Calu3 (cell line): ENCODE results near the gene AOAH. TPM values are rescaled to one million over a fixed set of nuclear protein-coding genes. Genes with fewer than 3 reads are reported as not detected.

ENCODE experiments used
- BruUV-seq: library from RNA; stranded (reverse); fragments of 400-500 nt; replicated peaks from 2 replicates; lab custom pipeline; 2021; lab: Mats Ljungman, UMichigan
- CTCF ChIA-PET: fragments of 300-600 bp; sonication (Branson Sonifier 250); formaldehyde crosslinking; loops from one replicate; lab custom pipeline; 2022; ENCODE audit warnings: antibody characterized with exemption; lab: Charles Lee
- DNase-seq: peaks from one replicate; pipeline ENCODE4 v3.0.0; 2022
- H3K27ac Mint-ChIP-seq: one replicate; pipeline ENCODE4 v1.8.0; 2022; ENCODE audit warnings: mixed read lengths; ENCODE audit not compliant: unreplicated experiment
- H3K27me3 Mint-ChIP-seq: one replicate; pipeline ENCODE4 v1.8.0; 2022; ENCODE audit warnings: mixed read lengths; ENCODE audit not compliant: unreplicated experiment
- H3K36me3 Mint-ChIP-seq: one replicate; pipeline ENCODE4 v1.8.0; 2022; ENCODE audit warnings: mild to moderate bottlenecking, moderate library complexity, mixed read lengths; ENCODE audit not compliant: insufficient read depth, unreplicated experiment
- H3K4me1 Mint-ChIP-seq: one replicate; pipeline ENCODE4 v1.8.0; 2022; ENCODE audit warnings: mild to moderate bottlenecking, low read depth, mixed read lengths; ENCODE audit not compliant: unreplicated experiment
- H3K4me3 Mint-ChIP-seq: one replicate; pipeline ENCODE4 v1.8.0; 2022; ENCODE audit warnings: mild to moderate bottlenecking, low read depth, moderate library complexity, mixed read lengths; ENCODE audit not compliant: unreplicated experiment
- H3K9me3 Mint-ChIP-seq: one replicate; pipeline ENCODE4 v1.8.0; 2022; ENCODE audit warnings: low read depth, mixed read lengths; ENCODE audit not compliant: unreplicated experiment
- intact Hi-C: fragments of 100-400 bp; cut with micrococcal nuclease; formaldehyde crosslinking; loops from one replicate; pipeline ENCODE4 v1.10.0; 2022; ENCODE audit not compliant: unreplicated experiment
- total RNA-seq: library from RNA; stranded (reverse); gene quantifications from 2 replicates; pipeline ENCODE4 v1.2.3, GENCODE V29; 2022
- TF ChIP-seq, protein P1 (sequence below): fragments of 200-600 bp; IDR thresholded peaks from one replicate; pipeline ENCODE4 v1.8.0; 2022; ENCODE audit warnings: antibody characterized with exemption; ENCODE audit not compliant: unreplicated experiment

AOAH gene
- total RNA-seq, 1 experiment from 2014 or later, result not detected

DNA sequence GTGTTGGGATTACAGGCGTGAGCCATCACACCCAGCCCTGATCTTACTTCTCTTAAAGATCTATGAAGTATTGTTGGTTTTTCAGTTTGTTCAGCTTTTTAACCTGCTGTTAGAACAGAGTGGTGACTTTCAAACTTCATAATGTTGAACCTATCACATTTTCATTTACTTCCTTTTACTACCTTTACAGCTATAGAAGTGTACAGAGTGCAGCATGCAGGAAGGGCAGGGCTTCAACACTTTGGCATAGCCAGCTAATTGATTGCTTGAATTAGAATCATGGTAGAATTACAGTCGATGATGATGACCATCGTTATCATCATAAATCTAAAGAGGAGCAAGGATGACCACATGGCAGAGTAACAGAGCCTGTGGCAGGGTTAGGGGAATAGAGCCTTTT, 55.5 kb downstream of the AOAH start:
- Mint-ChIP-seq H3K27me3 (no peaks in the 10 kb centered on the region), H3K27ac (no peak overlapping the region), H3K36me3 (no peaks in the 10 kb centered on the region), H3K9me3 (no peaks in the 10 kb centered on the region), H3K4me1 (peaks cover 26% of the 10 kb centered on the region), H3K4me3 (no peak overlapping the region)
- no TSS peak for BruUV-seq
- TF ChIP-seq, protein P1, sequence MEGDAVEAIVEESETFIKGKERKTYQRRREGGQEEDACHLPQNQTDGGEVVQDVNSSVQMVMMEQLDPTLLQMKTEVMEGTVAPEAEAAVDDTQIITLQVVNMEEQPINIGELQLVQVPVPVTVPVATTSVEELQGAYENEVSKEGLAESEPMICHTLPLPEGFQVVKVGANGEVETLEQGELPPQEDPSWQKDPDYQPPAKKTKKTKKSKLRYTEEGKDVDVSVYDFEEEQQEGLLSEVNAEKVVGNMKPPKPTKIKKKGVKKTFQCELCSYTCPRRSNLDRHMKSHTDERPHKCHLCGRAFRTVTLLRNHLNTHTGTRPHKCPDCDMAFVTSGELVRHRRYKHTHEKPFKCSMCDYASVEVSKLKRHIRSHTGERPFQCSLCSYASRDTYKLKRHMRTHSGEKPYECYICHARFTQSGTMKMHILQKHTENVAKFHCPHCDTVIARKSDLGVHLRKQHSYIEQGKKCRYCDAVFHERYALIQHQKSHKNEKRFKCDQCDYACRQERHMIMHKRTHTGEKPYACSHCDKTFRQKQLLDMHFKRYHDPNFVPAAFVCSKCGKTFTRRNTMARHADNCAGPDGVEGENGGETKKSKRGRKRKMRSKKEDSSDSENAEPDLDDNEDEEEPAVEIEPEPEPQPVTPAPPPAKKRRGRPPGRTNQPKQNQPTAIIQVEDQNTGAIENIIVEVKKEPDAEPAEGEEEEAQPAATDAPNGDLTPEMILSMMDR, result no peak
- no peak for DNase-seq
- CTCF ChIA-PET, result interaction anchor here (2.4 to 4.1 kb wide), 2 partner anchors 126 to 181 kb away, joined by 12 to 31 read pairs; no protein-coding TSS in a partner anchor
- intact Hi-C loops, result loop anchor here (5.0 kb wide), 1 partner anchor 66 kb away; no protein-coding TSS in a partner anchor

DNA sequence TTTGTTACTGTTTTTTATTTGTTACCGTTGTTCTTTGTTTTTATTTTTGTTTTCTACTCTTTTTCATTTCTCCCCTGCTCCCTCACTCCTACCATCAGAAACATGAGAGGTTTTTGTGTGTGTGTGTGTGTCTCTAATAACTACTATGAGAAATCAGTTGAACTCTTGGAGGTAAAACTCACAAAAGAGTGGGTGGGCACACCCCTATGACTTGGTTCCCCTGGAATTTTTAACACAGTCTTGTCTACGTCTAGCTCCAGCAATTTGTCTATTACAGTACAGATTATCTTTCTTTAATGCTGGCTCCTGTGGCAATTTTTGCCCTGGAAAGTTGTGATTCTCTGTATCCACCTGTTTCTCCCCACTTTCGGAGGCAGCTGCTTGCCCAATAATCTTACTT, 56.2 kb downstream of the AOAH start:
- no TSS peak for BruUV-seq
- Mint-ChIP-seq H3K9me3 (no peaks in the 10 kb centered on the region), H3K36me3 (no peaks in the 10 kb centered on the region), H3K27ac (peak overlapping the region; percentile 80), H3K4me3 (no peak overlapping the region), H3K27me3 (no peaks in the 10 kb centered on the region), H3K4me1 (peaks cover 26% of the 10 kb centered on the region)
- CTCF ChIA-PET, result interaction anchor here (4.1 kb wide), 1 partner anchor 180 kb away, joined by 31 read pairs; no protein-coding TSS in a partner anchor
- intact Hi-C loops, result loop anchor here (5.0 kb wide), 1 partner anchor 66 kb away; no protein-coding TSS in a partner anchor
- DNase-seq, result no peak
- TF ChIP-seq, protein P1, result no peak

DNA sequence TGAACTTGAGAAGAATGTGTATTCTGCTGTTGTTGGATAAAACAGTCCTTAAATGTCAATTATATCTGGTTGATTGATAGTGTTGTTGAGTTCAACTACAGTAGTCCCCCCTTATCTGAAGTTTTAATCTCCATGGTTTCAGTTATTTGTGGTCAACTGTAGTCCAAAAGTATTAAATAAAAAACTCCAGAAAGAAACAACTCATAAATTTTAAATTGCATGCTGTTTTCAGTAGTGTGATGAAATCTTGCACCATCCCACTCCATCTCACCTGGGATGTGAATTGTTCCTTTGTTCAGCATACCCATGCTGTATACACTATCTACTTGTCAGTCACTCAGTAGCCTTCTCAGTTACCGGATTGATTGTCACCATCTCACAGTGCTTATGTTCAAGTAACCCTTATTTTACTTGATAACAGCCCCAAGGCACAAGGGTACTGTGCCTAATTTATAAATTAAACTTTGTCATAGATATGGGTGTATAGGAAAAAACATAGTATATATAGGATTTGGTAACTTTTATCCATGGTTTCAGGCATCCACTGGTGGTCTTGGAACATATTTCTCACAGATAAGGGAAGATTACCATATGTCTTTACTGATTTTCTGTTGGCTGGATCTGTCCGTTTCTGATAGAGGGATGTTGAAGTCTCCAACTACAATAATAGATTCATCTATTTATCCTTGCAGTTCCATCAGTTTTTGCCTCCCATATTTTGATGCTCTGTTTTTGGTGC, 57.1 kb downstream of the AOAH start:
- H3K4me3 Mint-ChIP-seq, result no peak overlapping the region
- no peaks in the 10 kb centered on the region for H3K27me3 Mint-ChIP-seq
- H3K36me3 Mint-ChIP-seq, result no peaks in the 10 kb centered on the region
- TF ChIP-seq, protein P1, result no peak
- peak overlapping the region; percentile 80 for H3K27ac Mint-ChIP-seq
- no peaks in the 10 kb centered on the region for H3K9me3 Mint-ChIP-seq
- no TSS peak for BruUV-seq
- DNase-seq, result no peak
- CTCF ChIA-PET, result no interaction called here
- intact Hi-C loops, result loop anchor here (5.0 kb wide), 1 partner anchor 65 kb away; no protein-coding TSS in a partner anchor
- peaks cover 26% of the 10 kb centered on the region for H3K4me1 Mint-ChIP-seq

DNA sequence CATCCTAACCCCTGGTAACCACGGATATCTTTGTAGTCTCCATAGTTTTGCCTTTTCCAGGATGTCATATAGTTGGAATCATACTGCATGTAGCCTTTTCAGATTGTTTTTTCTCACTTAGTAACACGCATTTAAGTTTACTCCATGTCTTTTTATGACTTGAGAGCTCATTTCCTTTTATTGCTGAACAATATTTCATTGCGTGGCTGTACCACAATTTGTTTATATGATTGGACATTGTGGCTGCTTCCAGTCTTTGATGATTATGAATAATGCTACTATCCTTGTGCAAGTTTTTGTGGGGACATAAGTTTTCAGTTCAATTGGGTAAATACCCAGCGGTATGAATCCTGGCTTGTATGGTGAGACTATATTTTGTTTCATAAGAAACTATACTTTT, 60.8 kb downstream of the AOAH start:
- no peak for DNase-seq
- Mint-ChIP-seq H3K9me3 (no peaks in the 10 kb centered on the region), H3K36me3 (no peaks in the 10 kb centered on the region), H3K27ac (no peak overlapping the region), H3K4me1 (peaks cover 47% of the 10 kb centered on the region), H3K4me3 (no peak overlapping the region), H3K27me3 (no peaks in the 10 kb centered on the region)
- TF ChIP-seq, protein P1, result no peak
- intact Hi-C loops, result no loop called here
- BruUV-seq, result no TSS peak
- CTCF ChIA-PET, result no interaction called here
